DOHH2 (cell line): Measurements from ENCODE around the gene VWA5B2.
A peak's percentile ranks its signal among the peaks of the same experiment; 100 is the strongest.

Experiments used
- H3F3A ChIP-seq: fragments of 200-600 bp; sonication (generic), shearing (Covaris generic); 2 replicates; pipeline ENCODE4 v1.6.0; 2016; ENCODE audit warnings: antibody characterized with exemption, mild to moderate bottlenecking; ENCODE audit not compliant: control insufficient read depth, insufficient read depth
- H3K27ac ChIP-seq: fragments of 200-600 bp; sonication (generic); 2 replicates; pipeline ENCODE4 v1.5.1; 2014; ENCODE audit warnings: low read depth, mild to moderate bottlenecking, low read length, moderate library complexity
- H3K27me3 ChIP-seq: fragments of 200-600 bp; sonication (generic); 2 replicates; pipeline ENCODE4 v1.6.1; 2014; ENCODE audit warnings: mild to moderate bottlenecking, low read length, mixed read lengths; ENCODE audit not compliant: control insufficient read depth
- H3K36me3 ChIP-seq: fragments of 200-600 bp; sonication (generic); 2 replicates; pipeline ENCODE4 v1.6.1; 2014; ENCODE audit warnings: mild to moderate bottlenecking, low read length, moderate library complexity, mixed read lengths; ENCODE audit not compliant: control insufficient read depth
- H3K4me1 ChIP-seq: fragments of 200-600 bp; sonication (generic); 2 replicates; pipeline ENCODE4 v1.6.1; 2014; ENCODE audit warnings: mild to moderate bottlenecking, low read length, mixed read lengths; ENCODE audit not compliant: control insufficient read depth
- H3K4me2 ChIP-seq: fragments of 200-600 bp; sonication (generic); 2 replicates; pipeline ENCODE4 v1.6.0; 2014; ENCODE audit warnings: mild to moderate bottlenecking, low read length, moderate library complexity
- H3K4me3 ChIP-seq: fragments of 200-600 bp; sonication (generic); 2 replicates; pipeline ENCODE4 v1.5.1; 2014; ENCODE audit warnings: mild to moderate bottlenecking, low read length, mixed read lengths
- H3K79me2 ChIP-seq: fragments of 200-600 bp; sonication (generic); 2 replicates; pipeline ENCODE4 v1.6.1; 2014; ENCODE audit warnings: mild to moderate bottlenecking, low read length, mixed read lengths; ENCODE audit not compliant: control insufficient read depth
- H3K9me2 ChIP-seq: fragments of 200-600 bp; sonication (generic); replicated peaks from 2 replicates; pipeline ENCODE4 v1.6.1; 2014; ENCODE audit warnings: mild to moderate bottlenecking, low read length, mixed read lengths; ENCODE audit not compliant: control insufficient read depth
- H3K9me3 ChIP-seq: fragments of 200-600 bp; sonication (generic); 2 replicates; pipeline ENCODE4 v1.6.1; 2014; ENCODE audit warnings: antibody characterized with exemption, low read length, mixed read lengths; ENCODE audit not compliant: control insufficient read depth, insufficient read depth
- H4K20me1 ChIP-seq: fragments of 200-600 bp; sonication (generic); 2 replicates; pipeline ENCODE4 v1.6.0; 2014; ENCODE audit warnings: low read depth, mild to moderate bottlenecking, antibody characterized with exemption, low read length, moderate library complexity; ENCODE audit not compliant: control insufficient read depth, insufficient read depth
- EZH2phosphoT487 ChIP-seq: fragments of 200-600 bp; sonication (generic); IDR thresholded peaks from 2 replicates; pipeline ENCODE4 v1.6.1; 2017; ENCODE audit warnings: borderline replicate concordance, mild to moderate bottlenecking, antibody characterized with exemption, low read length, moderate library complexity, mixed read lengths
- TF ChIP-seq, protein P1 (sequence below): fragments of 200-600 bp; sonication (generic); IDR thresholded peaks from one replicate; pipeline ENCODE4 v1.5.1; 2014; ENCODE audit warnings: antibody characterized with exemption, mild to moderate bottlenecking, low read depth, low read length; ENCODE audit not compliant: poor library complexity, severe bottlenecking

Gene VWA5B2

GRCh38 chr3:184249412-184250166, 20.2 kb downstream of the VWA5B2 start, which contains the start of gene EEF1AKMT4:
Gene EEF1AKMT4, plus strand, starts transcription at chr3:184249672. Its CDS starts 23 bp downstream, at chr3:184249695.
- peaks cover 12% of the 10 kb centered on the region for H3K4me1 ChIP-seq
- H3K36me3 ChIP-seq = peaks cover 23% of the 10 kb centered on the region
- no peaks in the 10 kb centered on the region for H4K20me1 ChIP-seq
- TF ChIP-seq, protein P1, sequence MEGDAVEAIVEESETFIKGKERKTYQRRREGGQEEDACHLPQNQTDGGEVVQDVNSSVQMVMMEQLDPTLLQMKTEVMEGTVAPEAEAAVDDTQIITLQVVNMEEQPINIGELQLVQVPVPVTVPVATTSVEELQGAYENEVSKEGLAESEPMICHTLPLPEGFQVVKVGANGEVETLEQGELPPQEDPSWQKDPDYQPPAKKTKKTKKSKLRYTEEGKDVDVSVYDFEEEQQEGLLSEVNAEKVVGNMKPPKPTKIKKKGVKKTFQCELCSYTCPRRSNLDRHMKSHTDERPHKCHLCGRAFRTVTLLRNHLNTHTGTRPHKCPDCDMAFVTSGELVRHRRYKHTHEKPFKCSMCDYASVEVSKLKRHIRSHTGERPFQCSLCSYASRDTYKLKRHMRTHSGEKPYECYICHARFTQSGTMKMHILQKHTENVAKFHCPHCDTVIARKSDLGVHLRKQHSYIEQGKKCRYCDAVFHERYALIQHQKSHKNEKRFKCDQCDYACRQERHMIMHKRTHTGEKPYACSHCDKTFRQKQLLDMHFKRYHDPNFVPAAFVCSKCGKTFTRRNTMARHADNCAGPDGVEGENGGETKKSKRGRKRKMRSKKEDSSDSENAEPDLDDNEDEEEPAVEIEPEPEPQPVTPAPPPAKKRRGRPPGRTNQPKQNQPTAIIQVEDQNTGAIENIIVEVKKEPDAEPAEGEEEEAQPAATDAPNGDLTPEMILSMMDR = no peak
- no peak for TF ChIP-seq EZH2phosphoT487
- peak within 1 kb of the TSS; percentile 100 for H3K4me2 ChIP-seq
- H3K4me3 ChIP-seq = peak within 1 kb of the TSS; percentile 91
- no peaks in the 10 kb centered on the region for H3K27me3 ChIP-seq
- H3K9me2 ChIP-seq = no peaks in the 10 kb centered on the region
- no peaks in the 10 kb centered on the region for H3K9me3 ChIP-seq
- peak within 1 kb of the TSS; percentile 86 for H3K27ac ChIP-seq
- H3K79me2 ChIP-seq = peaks cover 56% of the 10 kb centered on the region
- peaks cover 4% of the 10 kb centered on the region for H3F3A ChIP-seq

DNA sequence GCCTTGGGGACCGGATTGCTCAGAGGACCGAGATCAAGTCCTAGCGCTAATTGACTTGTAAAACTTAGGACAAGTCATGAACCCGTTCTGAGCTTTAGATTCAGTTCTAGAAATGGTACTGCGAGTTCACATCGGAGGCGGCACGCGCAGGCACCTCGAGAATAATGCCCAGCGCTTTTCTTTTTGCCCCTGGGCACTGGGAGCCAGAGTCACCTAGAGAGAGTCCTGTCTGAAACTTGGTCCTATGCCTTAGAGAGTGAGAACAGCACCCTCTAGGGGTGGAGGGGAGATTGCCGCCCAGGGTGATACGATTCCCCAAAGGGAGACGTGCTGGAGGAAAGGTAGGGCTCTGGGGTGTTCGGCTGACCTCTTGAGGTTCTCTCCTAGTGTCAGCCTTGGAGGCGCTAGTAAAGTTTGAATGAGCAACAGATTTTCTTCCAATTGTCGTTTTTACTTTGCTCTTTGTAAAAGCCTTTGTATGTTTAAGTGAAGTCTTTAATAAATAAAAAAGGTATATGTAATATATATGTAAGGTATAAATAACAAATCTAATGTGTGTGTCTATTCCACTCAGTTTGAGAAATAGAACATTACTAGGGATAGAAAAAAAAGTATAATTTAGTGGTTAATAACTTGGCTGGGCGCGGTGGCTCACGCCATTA, 20.9 kb downstream of the VWA5B2 start:
- H3F3A ChIP-seq = peaks cover 4% of the 10 kb centered on the region
- peaks cover 16% of the 10 kb centered on the region for H3K36me3 ChIP-seq
- peak overlapping the region; percentile 91 for H3K4me3 ChIP-seq
- no peaks in the 10 kb centered on the region for H3K27me3 ChIP-seq
- H3K4me2 ChIP-seq = peak overlapping the region; percentile 100
- no peaks in the 10 kb centered on the region for H3K9me3 ChIP-seq
- H3K4me1 ChIP-seq = peaks cover 12% of the 10 kb centered on the region
- H3K9me2 ChIP-seq = no peaks in the 10 kb centered on the region
- peak overlapping the region; percentile 86 for H3K27ac ChIP-seq
- peaks cover 60% of the 10 kb centered on the region for H3K79me2 ChIP-seq
- H4K20me1 ChIP-seq = no peaks in the 10 kb centered on the region
- TF ChIP-seq EZH2phosphoT487 = no peak
- TF ChIP-seq, protein P1 = peak; percentile 92

DNA sequence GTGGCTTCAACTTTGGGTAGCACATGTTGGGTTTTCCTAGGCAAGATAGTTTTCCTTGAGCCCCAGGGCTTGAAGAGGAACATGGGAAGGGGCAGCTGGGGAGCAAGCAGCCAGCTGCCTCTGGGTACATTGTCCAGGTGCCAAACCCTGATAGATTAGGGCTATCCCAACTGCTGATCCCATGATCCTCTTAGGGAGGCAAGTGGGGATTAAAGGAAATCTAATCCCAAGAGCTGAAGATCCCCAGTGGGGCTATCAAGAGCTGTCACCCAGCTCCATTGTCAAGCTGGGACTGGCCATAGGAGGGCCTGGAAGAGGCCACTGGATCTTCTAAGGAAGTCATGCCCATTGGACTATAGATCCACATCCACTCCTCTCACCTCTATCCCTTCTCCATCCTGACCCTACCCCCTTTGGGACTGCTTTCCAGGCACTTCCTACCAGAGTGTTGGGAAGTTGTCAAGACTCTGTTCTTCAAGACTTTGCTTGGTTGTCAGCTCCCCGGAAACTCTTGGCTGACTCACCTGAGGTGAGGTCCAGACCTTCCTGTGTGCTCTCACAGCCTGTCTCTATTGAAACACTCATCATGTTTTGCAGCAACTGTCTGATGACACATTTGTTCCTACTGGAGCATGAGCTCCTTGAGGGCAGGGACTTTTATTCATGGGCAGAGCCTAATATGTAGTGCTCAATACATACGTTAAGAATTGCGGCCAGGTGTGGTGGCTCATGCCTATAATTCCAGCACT, 26.1 kb downstream of the VWA5B2 start:
- Histone ChIP-seq H3K9me2 (no peaks in the 10 kb centered on the region), H3K27ac (no peak overlapping the region), H3F3A (no peaks in the 10 kb centered on the region; the same call in 1 of the 2 replicates), H3K27me3 (peaks cover 5% of the 10 kb centered on the region), H3K4me1 (peaks cover under 1% of the 10 kb centered on the region; the same call in 1 of the 2 replicates), H3K4me2 (no peak overlapping the region), H3K4me3 (no peak overlapping the region), H3K36me3 (no peaks in the 10 kb centered on the region), H4K20me1 (no peaks in the 10 kb centered on the region), H3K9me3 (no peaks in the 10 kb centered on the region), H3K79me2 (peaks cover 19% of the 10 kb centered on the region)
- TF ChIP-seq, protein P1 = no peak
- TF ChIP-seq EZH2phosphoT487 = no peak
